K562 (cell line): ENCODE results near the gene SLC25A51. TPM values are rescaled to one million over a fixed set of nuclear protein-coding genes. Genes with fewer than 3 reads are reported as not detected.

Source experiments
- ATAC-seq: fragments of 200-7000 bp; cut with Tn5 transposase; 3 replicates; pipeline ENCODE4 v1.9.1; 2020; ENCODE audit warnings: moderate library complexity
- BruUV-seq: library from RNA; stranded (reverse); fragments of 400-500 nt; replicated peaks from 2 replicates; lab custom pipeline; 2021; lab: Mats Ljungman, UMichigan
- CTCF ChIA-PET: fragments of 300-600 bp; formaldehyde crosslinking; extraction: SDS; loops from one replicate; lab custom pipeline; 2021; ENCODE audit warnings: low intra/inter-chr PET ratio; lab: Yijun Ruan, JAX
- POLR2A ChIA-PET: fragments of 300-600, 350-650 bp; sonication (Branson Sonifier 250); formaldehyde crosslinking; extraction: SDS; loops from one replicate; lab custom pipeline; 2021; ENCODE audit warnings: antibody characterized with exemption, inconsistent platforms; lab: Yijun Ruan, JAX
- DNase-seq, 4 experiments: peaks; one replicate each; pipeline versions ENCODE4 v3.0.0 to v3.0.0-alpha.2; 2011 to 2018; ENCODE audit warnings: low spot score in 3 of 4, mixed read lengths in 3 of 4; ENCODE audit errors: extremely low read depth in 1 of 4
- FAIRE-seq: peaks from 2 replicates; lab custom pipeline; 2011; peaks lifted over from hg19 to GRCh38; lab: Jason Lieb, UNC
- H2AFZ ChIP-seq: 2 replicates; pipeline ENCODE4 v1.6.0; 2011; ENCODE audit warnings: low read depth, low read length, control low read depth, inconsistent platforms
- H3K27ac ChIP-seq: fragments of 200-600 bp; 3 replicates; pipeline ENCODE4 v1.8.0; 2011; ENCODE audit warnings: low read depth, mild to moderate bottlenecking, control low read depth, inconsistent platforms, low read length, moderate library complexity, mixed read lengths; ENCODE audit errors: extremely low read depth
- H3K27me3 ChIP-seq, 2 experiments: fragments of 300-600 bp in 1 of 2; 2 replicates in 1 of 2; 3 replicates in 1 of 2; pipeline versions ENCODE4 v1.6.0 to v1.8.0; 2011; ENCODE audit warnings: inconsistent platforms in 2 of 2, low read length in 2 of 2, mild to moderate bottlenecking in 1 of 2, mixed read lengths in 1 of 2, moderate library complexity in 1 of 2; ENCODE audit not compliant: control insufficient read depth in 2 of 2, insufficient read depth in 2 of 2
- H3K36me3 ChIP-seq: fragments of 300-600 bp; 3 replicates; pipeline ENCODE4 v1.8.0; 2011; ENCODE audit warnings: mild to moderate bottlenecking, low read length, inconsistent platforms; ENCODE audit not compliant: control insufficient read depth, insufficient read depth
- H3K4me1 ChIP-seq, 2 experiments: fragments of 200-600 bp in 1 of 2; replicated peaks in 1 of 2; 2 replicates in 1 of 2; 3 replicates in 1 of 2; pipeline versions ENCODE4 v1.5.1 to v1.8.0; 2011; ENCODE audit warnings: inconsistent platforms in 2 of 2, low read length in 2 of 2, mild to moderate bottlenecking in 1 of 2, mixed read lengths in 1 of 2, moderate library complexity in 1 of 2; ENCODE audit not compliant: control insufficient read depth in 2 of 2, insufficient read depth in 2 of 2
- H3K4me2 ChIP-seq: 2 replicates; pipeline ENCODE4 v1.6.1; 2011; ENCODE audit warnings: low read length, control low read depth, inconsistent platforms, mixed read lengths; ENCODE audit not compliant: insufficient read depth
- H3K4me3 ChIP-seq: fragments of 200-600 bp; sonication (generic), shearing (Covaris generic); 2 replicates; pipeline ENCODE4 v1.5.1; 2016; ENCODE audit warnings: control low read depth, inconsistent platforms
- H3K79me2 ChIP-seq: fragments of 200-600 bp; 3 replicates; pipeline ENCODE4 v1.8.0; 2011; ENCODE audit warnings: low read length, inconsistent platforms; ENCODE audit not compliant: control insufficient read depth, insufficient read depth
- H3K9ac ChIP-seq, 2 experiments: 2 replicates each; pipeline versions ENCODE4 v1.6.0 to v1.6.1; 2011; ENCODE audit warnings: low read depth in 2 of 2, low read length in 2 of 2, control low read depth in 1 of 2, inconsistent platforms in 1 of 2, mild to moderate bottlenecking in 1 of 2, mixed read lengths in 1 of 2; ENCODE audit not compliant: insufficient read depth in 1 of 2
- H3K9me1 ChIP-seq: one replicate; pipeline ENCODE4 v1.6.0; 2011; ENCODE audit warnings: inconsistent platforms, mild to moderate bottlenecking, low read length, moderate library complexity; ENCODE audit not compliant: control insufficient read depth, insufficient read depth
- H3K9me3 ChIP-seq: replicated peaks from 2 replicates; pipeline ENCODE4 v1.5.1; 2011; ENCODE audit warnings: low read depth, low read length, inconsistent platforms; ENCODE audit not compliant: control insufficient read depth, insufficient read depth
- H4K20me1 ChIP-seq: replicated peaks from 2 replicates; pipeline ENCODE4 v1.6.1; 2011; ENCODE audit warnings: low read length, inconsistent platforms, mixed read lengths; ENCODE audit not compliant: control insufficient read depth, insufficient read depth
- ARID4B ChIP-seq: sonication (generic); formaldehyde crosslinking; IDR thresholded peaks from 2 replicates; pipeline ENCODE4 v1.8.0; 2022; ENCODE audit warnings: mild to moderate bottlenecking, missing genetic modification reagents
- BACH1 ChIP-seq: fragments of 200-800 bp; sonication (Bioruptor generic); IDR thresholded peaks from 2 replicates; pipeline ENCODE4 v1.6.1; 2016; ENCODE audit warnings: missing genetic modification characterization, missing compliant biosample characterization
- LARP7 ChIP-seq: fragments of 450-650 bp; IDR thresholded peaks from 2 replicates; pipeline ENCODE4 v1.6.1; 2016
- POLR2AphosphoS5 ChIP-seq: IDR thresholded peaks from 2 replicates; pipeline ENCODE4 v1.6.1; 2011; ENCODE audit warnings: mild to moderate bottlenecking, low read depth, low read length, moderate library complexity; ENCODE audit not compliant: control insufficient read depth, insufficient read depth
- RBM34 ChIP-seq: fragments of 200-400 bp; formaldehyde crosslinking; IDR thresholded peaks from 2 replicates; pipeline ENCODE4 v1.6.1; 2018; ENCODE audit warnings: low read length, borderline replicate concordance; ENCODE audit not compliant: insufficient read depth
- SIN3A ChIP-seq, 2 experiments: fragments of 150-350 bp in 1 of 2; IDR thresholded peaks; 2 replicates each; pipeline ENCODE4 v1.6.1; 2011 to 2016; ENCODE audit warnings: borderline replicate concordance in 2 of 2, low read depth in 2 of 2, low read length in 2 of 2, mild to moderate bottlenecking in 2 of 2, moderate library complexity in 2 of 2; ENCODE audit not compliant: control insufficient read depth in 1 of 2
- SMAD2 ChIP-seq: fragments of 150-350 bp; IDR thresholded peaks from 2 replicates; pipeline ENCODE4 v1.6.1; 2014; ENCODE audit warnings: low read depth, mild to moderate bottlenecking, low read length
- UBTF ChIP-seq, 2 experiments: IDR thresholded peaks; 2 replicates each; pipeline ENCODE4 v1.6.1; 2012; ENCODE audit warnings: improper control_type of control experiment in 2 of 2, low read depth in 2 of 2, low read length in 2 of 2, borderline replicate concordance in 1 of 2
- USF2 ChIP-seq: sonication (generic); formaldehyde crosslinking; IDR thresholded peaks from 2 replicates; pipeline ENCODE4 v1.5.0; 2020; ENCODE audit warnings: missing genetic modification reagents
- XRCC4 ChIP-seq: IDR thresholded peaks from one replicate; pipeline ENCODE4 v1.6.1; 2011; ENCODE audit not compliant: insufficient read depth, insufficient read length; ENCODE audit errors: extremely low read depth
- ZFP36 ChIP-seq: fragments of 150-350 bp; IDR thresholded peaks from 2 replicates; pipeline ENCODE4 v1.6.1; 2018; ENCODE audit warnings: low read length, low read depth; ENCODE audit not compliant: partially characterized antibody
- WGBS: fragments of 100-300 bp; shearing (Covaris generic); methylation state at CpG from one replicate; pipeline ENCODE4 v1.1.6; 2016; ENCODE audit warnings: low coverage, mixed read lengths; ENCODE audit not compliant: insufficient coverage; ENCODE audit errors: missing lambda C conversion rate; 5-methylcytosine and 5-hydroxymethylcytosine counted together
- in situ Hi-C: fragments of 300-500 bp; cut with MboI; formaldehyde crosslinking; loops from 4 replicates; pipeline ENCODE4 v1.15.0; 2018; ENCODE audit warnings: inconsistent platforms, mixed read lengths
- intact Hi-C: fragments of 100-400 bp; cut with micrococcal nuclease; formaldehyde crosslinking; loops from 2 replicates; pipeline ENCODE4 v1.14.2; 2022
- polyA plus RNA-seq, 8 experiments: library from polyadenylated mRNA; depleted of rRNA in 4 of 8; stranded (reverse) in 5 of 8; unstranded in 3 of 8; fragments of >200 nt; fragmentation: Nextera tagmentation in 2 of 8; fragmentation: Illumina TruSeq in 1 of 8; extraction: Ambion mirVana in 2 of 8; extraction: Trizol in 1 of 8; gene quantifications; 2 replicates each; pipeline versions ENCODE4 v1.2.1 to v1.2.3, GENCODE V29; 2011 to 2014; ENCODE audit warnings: inconsistent platforms in 1 of 8, missing spikeins in 1 of 8
- total RNA-seq, 7 experiments: library from RNA; depleted of rRNA in 6 of 7; stranded (reverse); fragments of >200 nt in 6 of 7; fragmentation: Illumina TruSeq in 2 of 7; extraction: Trizol in 2 of 7; gene quantifications; 2 replicates each; pipeline versions ENCODE4 v1.2.1 to v1.2.3, GENCODE V29; 2011 to 2021; ENCODE audit warnings: low replicate concordance in 1 of 7
- TF ChIP-seq, protein P1 (sequence below): fragments of 450-650 bp; IDR thresholded peaks from 2 replicates; pipeline ENCODE4 v1.6.1; 2016; ENCODE audit warnings: low read depth, mild to moderate bottlenecking, moderate library complexity

SLC25A51 gene
- total and polyA plus RNA-seq, 9 of the 15 experiments (the other 6 are each of a cell fraction or from before 2014, with no cell fraction given): 9.1 to 40.7 (median 24.5) TPM

DNA sequence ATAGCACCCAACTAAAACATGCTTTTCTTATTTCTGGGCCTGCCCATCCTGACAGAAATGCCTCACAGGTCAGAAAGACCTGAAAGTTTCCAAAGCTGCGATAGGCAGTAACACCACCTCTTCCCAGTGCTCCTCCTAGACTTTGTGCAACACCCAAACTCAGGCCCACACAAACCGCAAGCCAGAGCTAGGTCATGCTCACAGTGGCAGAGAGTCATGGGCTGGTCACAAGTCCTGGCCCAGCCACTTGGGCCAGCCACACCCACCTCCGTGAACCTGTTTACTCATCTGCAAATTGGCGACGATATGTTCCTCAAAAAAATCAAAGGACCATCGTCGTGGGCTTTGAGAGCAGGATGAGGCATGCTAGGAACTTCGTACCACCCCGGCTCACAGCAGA, 44.0 kb upstream of the SLC25A51 start (continued):
- TF ChIP-seq ARID4B: no peak
- no peak for TF ChIP-seq USF2
- TF ChIP-seq, protein P1, sequence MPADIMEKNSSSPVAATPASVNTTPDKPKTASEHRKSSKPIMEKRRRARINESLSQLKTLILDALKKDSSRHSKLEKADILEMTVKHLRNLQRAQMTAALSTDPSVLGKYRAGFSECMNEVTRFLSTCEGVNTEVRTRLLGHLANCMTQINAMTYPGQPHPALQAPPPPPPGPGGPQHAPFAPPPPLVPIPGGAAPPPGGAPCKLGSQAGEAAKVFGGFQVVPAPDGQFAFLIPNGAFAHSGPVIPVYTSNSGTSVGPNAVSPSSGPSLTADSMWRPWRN: no peak

GRCh38 chr9:37947471-37947870, 43.5 kb upstream of the SLC25A51 start:
- Histone ChIP-seq H3K4me1 (peaks cover 0 to 11% of the 10 kb centered on the region in 2 experiments; a peak in 2 of 5 replicates), H3K4me3 (no peak overlapping the region), H3K36me3 (peaks cover 40% of the 10 kb centered on the region; the same call in 2 of the 3 replicates), H4K20me1 (peaks cover 12% of the 10 kb centered on the region; the same call in 1 of the 2 replicates), H3K9ac (no peak overlapping the region), H3K9me3 (no peaks in the 10 kb centered on the region), H3K27ac (no peak overlapping the region), H3K4me2 (no peak overlapping the region), H3K79me2 (no peaks in the 10 kb centered on the region), H3K27me3 (no peaks in the 10 kb centered on the region), H2AFZ (no peak overlapping the region), H3K9me1 (peaks cover 10% of the 10 kb centered on the region)
- CTCF ChIA-PET: no interaction called here
- no peak for FAIRE-seq
- POLR2A ChIA-PET: interaction anchor here (1.0 kb wide), 2 partner anchors 10 kb away, joined by 3 to 6 read pairs; no protein-coding TSS in a partner anchor
- 59% methylated on average over 7 of the region's 7 CpGs for WGBS
- in situ Hi-C loops (no loop called here), intact Hi-C loops (no loop called here)
- BruUV-seq: no TSS peak
- DNase-seq: no peak
- ATAC-seq: no peak
- no peak for TF ChIP-seq BACH1
- TF ChIP-seq SIN3A (IDR thresholded peaks at IDR 0.05; ENCODE audit: borderline replicate concordance in 2 of 2, control insufficient read depth in 1 of 2, low read depth in 2 of 2, low read length in 2 of 2): no peak
- TF ChIP-seq SMAD2: no peak
- TF ChIP-seq UBTF (IDR thresholded peaks at IDR 0.05; ENCODE audit: borderline replicate concordance in 1 of 2, low read depth in 2 of 2, low read length in 2 of 2): no peak
- TF ChIP-seq LARP7: no peak
- no peak for TF ChIP-seq ZFP36
- TF ChIP-seq RBM34: no peak
- no peak for TF ChIP-seq POLR2AphosphoS5
- TF ChIP-seq XRCC4: no peak
